ENCODE data around the gene EXOC4. TPM values are rescaled to one million over a fixed set of nuclear protein-coding genes. Genes with fewer than 3 reads are reported as not detected.

EXOC4 gene
- total RNA-seq, 2 experiments from 2014 or later = 58.0 to 59.9 TPM

GRCh38 chr7:133301444-133301843 lies 48.6 kb downstream of the EXOC4 start:
- CTCF ChIA-PET = no interaction called here
- POLR2A ChIA-PET = no interaction called here
- TF ChIP-seq CTCF (IDR thresholded peaks at IDR 0.05) = no peak
- Mint-ChIP-seq H3K27me3 (no peaks in the 10 kb centered on the region), H3K4me3 (no peak overlapping the region), H3K36me3 (ENCODE audit: low read depth) (peaks cover 25% of the 10 kb centered on the region), H3K9me3 (no peaks in the 10 kb centered on the region), H3K4me1 (ENCODE audit: low read depth) (no peaks in the 10 kb centered on the region), H3K27ac (no peak overlapping the region)
- H3K27ac ChIP-seq (ENCODE audit: low read depth in 1 of 2, low read length in 2 of 2) = no peak overlapping the region
- no peak overlapping the region for H3K4me3 ChIP-seq (ENCODE audit: low read length)
- no peaks in the 10 kb centered on the region for H3K27me3 ChIP-seq (ENCODE audit: control insufficient read depth in 1 of 2, insufficient read depth in 2 of 2, low read length in 2 of 2)
- no peaks in the 10 kb centered on the region for H3K9me3 ChIP-seq (ENCODE audit: control insufficient read depth in 1 of 2, insufficient read depth in 1 of 2, low read length in 2 of 2)
- no peak for ATAC-seq (ENCODE audit: poor library complexity)
- peaks cover 10% of the 10 kb centered on the region for H3K36me3 ChIP-seq (ENCODE audit: insufficient read depth, low read length)
- intact Hi-C loops (cut with DNase I, micrococcal nuclease) = no loop called here
- DNase-seq = no peak
- H3K4me1 ChIP-seq (ENCODE audit: insufficient read depth, low read length) = no peaks in the 10 kb centered on the region

- no peaks in the 10 kb centered on the region for H3K4me1 Mint-ChIP-seq (ENCODE audit: low read depth)
- H3K27me3 ChIP-seq (ENCODE audit: control insufficient read depth in 1 of 2, insufficient read depth in 2 of 2, low read length in 2 of 2) = no peaks in the 10 kb centered on the region
- intact Hi-C loops (cut with DNase I, micrococcal nuclease) = no loop called here
- H3K27ac ChIP-seq (ENCODE audit: low read depth in 1 of 2, low read length in 2 of 2) = no peak overlapping the region
- DNase-seq (no peak), ATAC-seq (ENCODE audit: poor library complexity) (no peak)
- no peaks in the 10 kb centered on the region for H3K9me3 Mint-ChIP-seq
- no peaks in the 10 kb centered on the region for H3K27me3 Mint-ChIP-seq
- H3K36me3 Mint-ChIP-seq (ENCODE audit: low read depth) = peaks cover 44% of the 10 kb centered on the region
- POLR2A ChIA-PET = no interaction called here
- peaks cover 28% of the 10 kb centered on the region for H3K36me3 ChIP-seq (ENCODE audit: insufficient read depth, low read length)
- no peaks in the 10 kb centered on the region for H3K4me1 ChIP-seq (ENCODE audit: insufficient read depth, low read length)
- H3K4me3 Mint-ChIP-seq = no peak overlapping the region
- H3K4me3 ChIP-seq (ENCODE audit: low read length) = no peak overlapping the region
- H3K27ac Mint-ChIP-seq = no peak overlapping the region
- CTCF ChIA-PET = no interaction called here
- no peak for TF ChIP-seq CTCF (IDR thresholded peaks at IDR 0.05)
- H3K9me3 ChIP-seq (ENCODE audit: control insufficient read depth in 1 of 2, insufficient read depth in 1 of 2, low read length in 2 of 2) = no peaks in the 10 kb centered on the region
Measured at GRCh38 chr7:133303372-133303771, 50.5 kb downstream of the EXOC4 start.

GRCh38 chr7:133303931-133304330 lies 51.1 kb downstream of the EXOC4 start:
- H3K27ac Mint-ChIP-seq = no peak overlapping the region

More at GRCh38 chr7:133303931-133304330, 51.1 kb downstream of the EXOC4 start:
- H3K36me3 ChIP-seq (ENCODE audit: insufficient read depth, low read length) = peaks cover 34% of the 10 kb centered on the region
- H3K4me3 ChIP-seq (ENCODE audit: low read length) = no peak overlapping the region
- no peaks in the 10 kb centered on the region for H3K27me3 ChIP-seq (ENCODE audit: control insufficient read depth in 1 of 2, insufficient read depth in 2 of 2, low read length in 2 of 2)
- ChIA-PET CTCF (interaction anchor here (0.9 kb wide), 1 partner anchor 9 kb away, joined by 3 read pairs; no protein-coding TSS in a partner anchor), POLR2A (interaction anchor here (0.7 kb wide), 1 partner anchor 32 kb away, joined by 3 read pairs; no protein-coding TSS in a partner anchor)
- H3K27me3 Mint-ChIP-seq = no peaks in the 10 kb centered on the region
- intact Hi-C loops (cut with DNase I, micrococcal nuclease) = no loop called here
- no peak for ATAC-seq (ENCODE audit: poor library complexity)
- no peaks in the 10 kb centered on the region for H3K9me3 ChIP-seq (ENCODE audit: control insufficient read depth in 1 of 2, insufficient read depth in 1 of 2, low read length in 2 of 2)
- no peak overlapping the region for H3K27ac ChIP-seq (ENCODE audit: low read depth in 1 of 2, low read length in 2 of 2)
- H3K4me1 Mint-ChIP-seq (ENCODE audit: low read depth) = no peaks in the 10 kb centered on the region
- no peak overlapping the region for H3K4me3 Mint-ChIP-seq
- H3K9me3 Mint-ChIP-seq = no peaks in the 10 kb centered on the region
- peaks cover 50% of the 10 kb centered on the region for H3K36me3 Mint-ChIP-seq (ENCODE audit: low read depth)
- no peak for DNase-seq
- H3K4me1 ChIP-seq (ENCODE audit: insufficient read depth, low read length) = no peaks in the 10 kb centered on the region
- TF ChIP-seq CTCF (IDR thresholded peaks at IDR 0.05) = no peak
